ENCODE results near the gene EMC10. TPM values are rescaled to one million over a fixed set of nuclear protein-coding genes. Genes with fewer than 3 reads are reported as not detected.
"Not testable (repeated sequence)": the region's sequence is repeated elsewhere in the genome, so short reads cannot be mapped to it uniquely, and the experiment has no call there.

EMC10 gene
- total and polyA plus RNA-seq, 5 donors = 98.5 to 134 (median 105) TPM

DNA sequence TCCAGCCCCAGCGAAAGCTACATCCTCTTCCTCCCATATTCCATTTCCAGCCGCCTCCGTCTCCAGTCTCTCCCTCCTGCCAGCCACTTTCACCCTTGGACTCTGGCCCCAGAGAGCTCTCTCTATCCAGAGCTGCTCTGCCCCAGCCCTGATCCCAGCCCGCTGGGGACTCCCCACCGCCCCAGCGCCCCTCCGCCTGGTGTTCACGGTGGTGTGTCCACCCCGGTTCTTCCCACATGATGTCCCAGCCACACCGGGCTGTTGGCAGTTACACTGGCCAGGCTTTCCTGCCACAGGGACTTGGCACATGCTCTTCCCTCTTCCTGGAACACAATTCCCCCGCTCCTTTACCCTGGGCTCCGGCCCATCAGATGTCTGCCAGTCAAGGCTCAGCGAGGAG lies 11.3 kb upstream of the EMC10 start:
- intact Hi-C loops (cut with DNase I) = loop anchor here in 3 of 4 donors (5.0 kb wide), 2 partner anchors 98 to 108 kb away; partner anchors contain the start of gene NAPSA (in 2 of the 3)
- Histone ChIP-seq H3K9me3 (ENCODE audit: control insufficient read depth, low read length) (no peaks in the 10 kb centered on the region), H3K27me3 (ENCODE audit: control insufficient read depth, insufficient read depth) (no peaks in the 10 kb centered on the region), H3K4me3 (ENCODE audit: low read length) (no peak overlapping the region), H3K27ac (ENCODE audit: low read length) (no peak overlapping the region), H3K4me1 (ENCODE audit: control insufficient read depth, insufficient read depth, low read length) (no peaks in the 10 kb centered on the region)
- ATAC-seq (no peak), DNase-seq (no peak)
- WGBS = 82% methylated on average over 13 of the region's 13 CpGs

- intact Hi-C loops (cut with DNase I) = no loop called here
- DNase-seq (peak in 1 of 3 donors; percentile 44), ATAC-seq (peak; percentile 34)
- H3K27me3 ChIP-seq (ENCODE audit: control insufficient read depth, insufficient read depth) = no peaks in the 10 kb centered on the region
- no peak overlapping the region for H3K4me3 ChIP-seq (ENCODE audit: low read length)
- no peaks in the 10 kb centered on the region for H3K4me1 ChIP-seq (ENCODE audit: control insufficient read depth, insufficient read depth, low read length)
- WGBS = 43% methylated on average over 29 of the region's 29 CpGs
- no peaks in the 10 kb centered on the region for H3K9me3 ChIP-seq (ENCODE audit: control insufficient read depth, low read length)
- H3K27ac ChIP-seq (ENCODE audit: low read length) = no peak overlapping the region
Measured at GRCh38 chr19:50465986-50466705, 10.2 kb upstream of the EMC10 start.

- Histone ChIP-seq H3K27me3 (ENCODE audit: control insufficient read depth, insufficient read depth) (no peaks in the 10 kb centered on the region), H3K4me1 (ENCODE audit: control insufficient read depth, insufficient read depth, low read length) (no peaks in the 10 kb centered on the region), H3K4me3 (ENCODE audit: low read length) (no peak overlapping the region), H3K27ac (ENCODE audit: low read length) (no peak overlapping the region), H3K9me3 (ENCODE audit: control insufficient read depth, low read length) (no peaks in the 10 kb centered on the region)
- intact Hi-C loops (cut with DNase I) = no loop called here
- WGBS = 83% methylated on average over 11 of the region's 11 CpGs
- ATAC-seq (no peak), DNase-seq (peak in 1 of 3 donors; percentile 57)
Measured at GRCh38 chr19:50466706-50467039, 9.6 kb upstream of the EMC10 start.

- intact Hi-C loops (cut with DNase I) = no loop called here
- DNase-seq (peak in 1 of 3 donors; percentile 31), ATAC-seq (no peak)
- Histone ChIP-seq H3K4me1 (ENCODE audit: control insufficient read depth, insufficient read depth, low read length) (no peaks in the 10 kb centered on the region), H3K27ac (ENCODE audit: low read length) (no peak overlapping the region), H3K9me3 (ENCODE audit: control insufficient read depth, low read length) (no peaks in the 10 kb centered on the region), H3K4me3 (ENCODE audit: low read length) (no peak overlapping the region), H3K27me3 (ENCODE audit: control insufficient read depth, insufficient read depth) (no peaks in the 10 kb centered on the region)
- 77% methylated on average over 18 of the region's 18 CpGs for WGBS
Measured at GRCh38 chr19:50467566-50467965, 8.7 kb upstream of the EMC10 start.

DNA sequence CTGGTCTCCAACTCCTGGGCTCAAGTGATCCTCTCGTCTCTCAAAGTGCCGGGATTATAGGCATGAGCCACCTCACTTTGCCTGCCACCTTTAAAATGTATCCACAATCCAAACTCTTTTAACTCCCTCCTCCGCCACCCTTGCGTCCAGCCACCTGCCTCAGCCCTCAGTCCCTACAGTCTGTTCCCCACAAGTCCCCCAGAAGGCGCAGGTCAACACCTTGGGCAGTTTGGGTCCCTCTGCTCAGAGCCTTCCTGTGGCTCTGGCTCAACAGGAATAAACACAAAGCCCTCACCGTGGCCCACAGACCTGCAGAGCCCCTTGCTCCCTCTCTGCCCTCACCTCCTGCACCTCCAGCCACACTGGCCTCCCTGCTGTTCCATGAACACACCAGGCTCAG lies 7.5 kb upstream of the EMC10 start:
- no peaks in the 10 kb centered on the region for H3K27me3 ChIP-seq (ENCODE audit: control insufficient read depth, insufficient read depth)
- WGBS = 89% methylated on average over 6 of the region's 6 CpGs
- intact Hi-C loops (cut with DNase I) = no loop called here
- H3K27ac ChIP-seq (ENCODE audit: low read length) = no peak overlapping the region
- no peak for ATAC-seq
- no peak overlapping the region for H3K4me3 ChIP-seq (ENCODE audit: low read length)
- DNase-seq = no peak
- H3K4me1 ChIP-seq (ENCODE audit: control insufficient read depth, insufficient read depth, low read length) = no peaks in the 10 kb centered on the region
- H3K9me3 ChIP-seq (ENCODE audit: control insufficient read depth, low read length) = no peaks in the 10 kb centered on the region

DNA sequence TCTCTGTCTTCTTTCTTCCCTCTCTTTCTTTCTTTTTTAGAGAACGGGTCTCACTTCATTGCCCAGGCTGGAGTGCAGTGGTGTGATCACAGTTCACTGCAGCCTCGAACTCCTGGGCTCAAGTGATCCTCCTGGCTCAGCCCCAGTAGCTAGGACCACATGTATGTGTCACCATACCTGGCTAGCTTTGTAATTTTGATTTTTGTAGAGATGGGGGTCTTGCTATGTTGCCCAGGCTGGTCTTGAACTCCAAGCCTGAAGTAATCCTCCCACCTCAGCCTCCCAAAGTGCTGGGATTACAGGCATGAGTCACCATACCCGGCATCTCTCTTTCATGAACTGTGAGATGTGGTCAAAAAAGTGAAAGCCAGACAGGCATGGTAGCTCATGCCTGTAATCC lies 3.0 kb upstream of the EMC10 start:
- H3K4me1 ChIP-seq (ENCODE audit: control insufficient read depth, insufficient read depth, low read length); H3K4me3 ChIP-seq (ENCODE audit: low read length); DNase-seq; H3K27ac ChIP-seq (ENCODE audit: low read length); ATAC-seq; H3K9me3 ChIP-seq (ENCODE audit: control insufficient read depth, low read length); H3K27me3 ChIP-seq (ENCODE audit: control insufficient read depth, insufficient read depth); intact Hi-C loops (cut with DNase I): not testable (repeated sequence)
- WGBS = 61% methylated on average over 3 of the region's 3 CpGs

GRCh38 chr19:50475101-50475568 lies 1.2 kb upstream of the EMC10 start:
- no peaks in the 10 kb centered on the region for H3K27me3 ChIP-seq (ENCODE audit: control insufficient read depth, insufficient read depth)
- peaks cover 4% of the 10 kb centered on the region for H3K4me1 ChIP-seq (ENCODE audit: control insufficient read depth, insufficient read depth, low read length)
- intact Hi-C loops (cut with DNase I) = no loop called here
- H3K9me3 ChIP-seq (ENCODE audit: control insufficient read depth, low read length) = no peaks in the 10 kb centered on the region
- ATAC-seq (no peak), DNase-seq (peak in 1 of 3 donors; percentile 58)
- H3K27ac ChIP-seq (ENCODE audit: low read length) = no peak overlapping the region
- H3K4me3 ChIP-seq (ENCODE audit: low read length) = no peak overlapping the region
- 76% methylated on average over 12 of the region's 12 CpGs for WGBS

DNA sequence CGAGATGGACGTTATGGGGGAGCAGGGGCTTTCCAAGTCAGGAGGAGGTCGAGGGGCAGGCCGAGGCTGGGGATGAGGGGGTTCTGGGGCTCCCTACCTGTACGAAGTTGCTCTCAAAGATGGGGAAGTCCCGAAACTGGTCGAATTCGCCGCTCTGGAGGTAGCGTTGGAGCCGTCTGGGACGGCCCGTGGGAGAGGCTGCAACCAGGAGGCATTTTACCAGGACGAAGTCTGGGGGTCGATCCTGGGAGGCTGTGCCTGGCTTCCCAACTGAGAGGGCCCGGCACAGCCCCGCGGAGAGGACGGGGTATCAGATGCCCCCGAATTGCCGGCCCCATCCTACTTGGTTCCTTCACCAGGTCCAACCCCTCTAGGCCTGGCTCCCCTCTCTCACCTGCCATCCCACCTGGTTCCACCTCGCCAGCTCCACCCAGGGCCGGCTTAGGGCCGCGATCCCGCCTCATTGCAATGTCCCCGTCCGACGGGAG lies 527 bp upstream of the EMC10 start:
- Histone ChIP-seq H3K27ac (ENCODE audit: low read length) (no peak overlapping the region), H3K27me3 (ENCODE audit: control insufficient read depth, insufficient read depth) (no peaks in the 10 kb centered on the region), H3K4me1 (ENCODE audit: control insufficient read depth, insufficient read depth, low read length) (peaks cover 4% of the 10 kb centered on the region), H3K4me3 (ENCODE audit: low read length) (no peak overlapping the region), H3K9me3 (ENCODE audit: control insufficient read depth, low read length) (no peaks in the 10 kb centered on the region)
- intact Hi-C loops (cut with DNase I) = no loop called here
- ATAC-seq = peak in 1 of 2 donors; percentile 19
- DNase-seq = no peak
- 71% methylated on average over 29 of the region's 29 CpGs for WGBS

- Histone ChIP-seq H3K9me3 (ENCODE audit: control insufficient read depth, low read length) (no peaks in the 10 kb centered on the region), H3K4me3 (ENCODE audit: low read length) (peak overlapping the region; percentile 78), H3K4me1 (ENCODE audit: control insufficient read depth, insufficient read depth, low read length) (peaks cover 4% of the 10 kb centered on the region), H3K27ac (ENCODE audit: low read length) (no peak overlapping the region), H3K27me3 (ENCODE audit: control insufficient read depth, insufficient read depth) (no peaks in the 10 kb centered on the region)
- 20% methylated on average over 20 of the region's 20 CpGs for WGBS
- DNase-seq (no peak), ATAC-seq (no peak)
- intact Hi-C loops (cut with DNase I) = no loop called here
Measured at GRCh38 chr19:50476907-50477238, 566 bp downstream of the EMC10 start.

DNA sequence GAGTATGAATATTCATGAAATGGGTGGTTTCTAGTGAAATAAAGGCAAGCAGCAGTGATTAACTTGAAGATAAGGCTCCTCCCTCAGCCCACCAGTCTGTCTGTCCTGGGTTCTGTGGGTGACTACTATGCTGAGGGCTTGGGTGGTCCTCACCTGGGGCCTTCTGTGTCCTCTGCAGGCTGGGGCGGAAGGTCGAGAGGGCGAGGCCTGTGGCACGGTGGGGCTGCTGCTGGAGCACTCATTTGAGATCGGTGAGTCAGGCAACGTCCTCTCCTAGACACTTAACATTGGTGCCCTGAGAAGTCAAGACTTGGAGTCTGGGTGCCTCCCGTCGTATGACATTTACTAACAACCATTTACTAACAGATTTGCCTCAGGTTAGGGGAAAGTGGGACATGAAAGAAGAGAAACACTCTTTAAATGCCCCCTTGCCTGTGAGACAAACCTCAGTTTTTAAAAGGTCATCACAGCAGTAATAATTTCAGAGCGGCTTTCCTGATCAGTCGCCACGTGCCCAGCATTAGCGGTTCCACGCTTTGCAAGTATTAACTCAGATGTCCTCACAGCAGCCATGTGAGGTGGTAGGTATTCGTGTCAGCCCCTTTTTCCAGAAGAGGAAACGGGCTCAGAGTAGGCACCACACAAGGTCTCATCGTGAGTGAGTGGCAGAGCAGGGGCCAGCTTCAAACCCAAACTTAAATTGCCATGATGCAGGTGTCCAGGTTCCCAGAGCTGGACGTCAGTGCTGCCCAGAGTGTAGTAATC lies 1.6 kb downstream of the EMC10 start:
- H3K27ac ChIP-seq (ENCODE audit: low read length) = no peak overlapping the region
- 93% methylated on average over 17 of the region's 17 CpGs for WGBS

GRCh38 chr19:50478901-50479715 lies 2.8 kb downstream of the EMC10 start:
- Histone ChIP-seq H3K9me3 (ENCODE audit: control insufficient read depth, low read length) (no peaks in the 10 kb centered on the region), H3K4me1 (ENCODE audit: control insufficient read depth, insufficient read depth, low read length) (peaks cover 4% of the 10 kb centered on the region), H3K4me3 (ENCODE audit: low read length) (no peak overlapping the region), H3K27ac (ENCODE audit: low read length) (no peak overlapping the region), H3K27me3 (ENCODE audit: control insufficient read depth, insufficient read depth) (no peaks in the 10 kb centered on the region)
- intact Hi-C loops (cut with DNase I) = no loop called here
- 73% methylated on average over 19 of the region's 19 CpGs for WGBS
- ATAC-seq (no peak), DNase-seq (peak in 2 of 3 donors; percentile 59 to 74)

More for the DNA sequence above, 1.6 kb downstream of the EMC10 start:
- no peaks in the 10 kb centered on the region for H3K27me3 ChIP-seq (ENCODE audit: control insufficient read depth, insufficient read depth)
- peak in 1 of 3 donors; percentile 39 for DNase-seq
- intact Hi-C loops (cut with DNase I) = no loop called here
- H3K4me1 ChIP-seq (ENCODE audit: control insufficient read depth, insufficient read depth, low read length) = peaks cover 4% of the 10 kb centered on the region
- H3K9me3 ChIP-seq (ENCODE audit: control insufficient read depth, low read length) = no peaks in the 10 kb centered on the region
- H3K4me3 ChIP-seq (ENCODE audit: low read length) = no peak overlapping the region
- no peak for ATAC-seq

All from right cardiac atrium (tissue), 5 donors.